ENCODE measurements around the gene APBB2. TPM values are rescaled to one million over a fixed set of nuclear protein-coding genes. Genes with fewer than 3 reads are reported as not detected.

The APBB2 gene
- total and polyA plus RNA-seq, 4 donors, result 4.8 to 31.5 (median 11.2) TPM

GRCh38 chr4:40874331-40874730 is 340.0 kb downstream of the APBB2 start:
- Histone ChIP-seq H3K36me3 (ENCODE audit: control insufficient read depth in 4 of 4, insufficient read depth in 3 of 4, low read depth in 1 of 4, low read length in 3 of 4) (peaks cover 0 to 5% (median 2%) of the 10 kb centered on the region in 4 donors), H3K27ac (ENCODE audit: low read depth in 1 of 2, low read length in 2 of 2) (no peak overlapping the region), H3K4me3 (ENCODE audit: low read depth in 1 of 3, low read length in 3 of 3) (no peak overlapping the region), H3K9ac (ENCODE audit: low read depth in 1 of 2, low read length in 2 of 2) (no peak overlapping the region), H3K4me1 (ENCODE audit: control insufficient read depth in 4 of 4, insufficient read depth in 4 of 4, low read length in 3 of 4) (peaks cover 0 to 3% (median 0%) of the 10 kb centered on the region in 4 donors), H3K9me3 (ENCODE audit: control insufficient read depth in 4 of 4, low read length in 3 of 4) (no peaks in the 10 kb centered on the region), H3K27me3 (ENCODE audit: control insufficient read depth in 4 of 4, insufficient read depth in 4 of 4, low read length in 3 of 4) (no peaks in the 10 kb centered on the region)
- no peak for DNase-seq (ENCODE audit: low spot score)
- 92% methylated on average over 7 of the region's 7 CpGs for WGBS
- TF ChIP-seq RAD21 (IDR thresholded peaks at IDR 0.05), result no peak
- no peak for TF ChIP-seq NR2F2 (IDR thresholded peaks at IDR 0.05)
- TF ChIP-seq SP1 (IDR thresholded peaks at IDR 0.05), result no peak

DNA sequence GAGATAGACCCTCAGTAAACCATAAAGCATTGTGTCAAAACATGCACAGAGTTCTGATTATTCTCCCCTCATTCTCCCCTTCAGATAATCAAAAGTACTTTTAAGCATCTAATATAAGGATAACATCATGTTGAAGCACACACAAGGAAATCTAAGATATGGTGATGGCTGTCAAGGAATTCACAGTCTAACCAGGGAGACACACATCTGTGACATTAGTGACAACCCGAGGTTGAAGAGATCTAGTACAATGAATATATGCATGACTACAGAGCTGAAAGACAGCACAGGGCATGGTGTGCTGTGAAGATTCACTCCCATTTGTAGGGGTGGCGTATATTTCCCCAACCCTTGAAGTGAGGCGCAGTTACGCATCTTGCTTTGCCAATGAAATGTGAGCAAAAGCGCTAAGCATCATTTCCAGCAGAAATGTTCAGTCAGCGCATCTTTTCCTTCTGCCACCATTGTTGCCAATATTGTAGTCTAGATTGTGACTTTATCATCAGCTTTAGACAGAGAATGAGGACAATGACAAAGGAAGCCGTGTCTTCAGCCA is 342.6 kb downstream of the APBB2 start:
- Histone ChIP-seq H3K36me3 (ENCODE audit: control insufficient read depth in 4 of 4, insufficient read depth in 3 of 4, low read depth in 1 of 4, low read length in 3 of 4) (peaks cover 0 to 3% (median 2%) of the 10 kb centered on the region in 4 donors), H3K4me1 (ENCODE audit: control insufficient read depth in 4 of 4, insufficient read depth in 4 of 4, low read length in 3 of 4) (no peaks in the 10 kb centered on the region), H3K9ac (ENCODE audit: low read depth in 1 of 2, low read length in 2 of 2) (no peak overlapping the region), H3K9me3 (ENCODE audit: control insufficient read depth in 4 of 4, low read length in 3 of 4) (no peaks in the 10 kb centered on the region), H3K27me3 (ENCODE audit: control insufficient read depth in 4 of 4, insufficient read depth in 4 of 4, low read length in 3 of 4) (no peaks in the 10 kb centered on the region), H3K27ac (ENCODE audit: low read depth in 1 of 2, low read length in 2 of 2) (no peak overlapping the region), H3K4me3 (ENCODE audit: low read depth in 1 of 3, low read length in 3 of 3) (no peak overlapping the region)
- 97% methylated on average over 7 of the region's 7 CpGs for WGBS
- no peak for TF ChIP-seq HNF4A (conservative IDR thresholded peaks at IDR 0.05)
- no peak for TF ChIP-seq FOXA1 (IDR thresholded peaks at IDR 0.05)
- no peak for TF ChIP-seq CTCF (IDR thresholded peaks at IDR 0.05; ENCODE audit: low read depth, low read length, missing input control)
- no peak for TF ChIP-seq JUND (IDR thresholded peaks at IDR 0.05)
- TF ChIP-seq YY1 (IDR thresholded peaks at IDR 0.05), result no peak
- no peak for TF ChIP-seq MAX (IDR thresholded peaks at IDR 0.05)
- no peak for TF ChIP-seq GABPA (IDR thresholded peaks at IDR 0.05 in 1 of 2, conservative IDR thresholded peaks at IDR 0.05 in 1 of 2)
- TF ChIP-seq ATF3 (IDR thresholded peaks at IDR 0.05), result no peak
- TF ChIP-seq, protein P1, sequence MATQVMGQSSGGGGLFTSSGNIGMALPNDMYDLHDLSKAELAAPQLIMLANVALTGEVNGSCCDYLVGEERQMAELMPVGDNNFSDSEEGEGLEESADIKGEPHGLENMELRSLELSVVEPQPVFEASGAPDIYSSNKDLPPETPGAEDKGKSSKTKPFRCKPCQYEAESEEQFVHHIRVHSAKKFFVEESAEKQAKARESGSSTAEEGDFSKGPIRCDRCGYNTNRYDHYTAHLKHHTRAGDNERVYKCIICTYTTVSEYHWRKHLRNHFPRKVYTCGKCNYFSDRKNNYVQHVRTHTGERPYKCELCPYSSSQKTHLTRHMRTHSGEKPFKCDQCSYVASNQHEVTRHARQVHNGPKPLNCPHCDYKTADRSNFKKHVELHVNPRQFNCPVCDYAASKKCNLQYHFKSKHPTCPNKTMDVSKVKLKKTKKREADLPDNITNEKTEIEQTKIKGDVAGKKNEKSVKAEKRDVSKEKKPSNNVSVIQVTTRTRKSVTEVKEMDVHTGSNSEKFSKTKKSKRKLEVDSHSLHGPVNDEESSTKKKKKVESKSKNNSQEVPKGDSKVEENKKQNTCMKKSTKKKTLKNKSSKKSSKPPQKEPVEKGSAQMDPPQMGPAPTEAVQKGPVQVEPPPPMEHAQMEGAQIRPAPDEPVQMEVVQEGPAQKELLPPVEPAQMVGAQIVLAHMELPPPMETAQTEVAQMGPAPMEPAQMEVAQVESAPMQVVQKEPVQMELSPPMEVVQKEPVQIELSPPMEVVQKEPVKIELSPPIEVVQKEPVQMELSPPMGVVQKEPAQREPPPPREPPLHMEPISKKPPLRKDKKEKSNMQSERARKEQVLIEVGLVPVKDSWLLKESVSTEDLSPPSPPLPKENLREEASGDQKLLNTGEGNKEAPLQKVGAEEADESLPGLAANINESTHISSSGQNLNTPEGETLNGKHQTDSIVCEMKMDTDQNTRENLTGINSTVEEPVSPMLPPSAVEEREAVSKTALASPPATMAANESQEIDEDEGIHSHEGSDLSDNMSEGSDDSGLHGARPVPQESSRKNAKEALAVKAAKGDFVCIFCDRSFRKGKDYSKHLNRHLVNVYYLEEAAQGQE (IDR thresholded peaks at IDR 0.05), result no peak
- TF ChIP-seq HNF4G (IDR thresholded peaks at IDR 0.05), result no peak
- no peak for TF ChIP-seq SP1 (IDR thresholded peaks at IDR 0.05)
- no peak for TF ChIP-seq RAD21 (IDR thresholded peaks at IDR 0.05)
- no peak for TF ChIP-seq TAF1 (conservative IDR thresholded peaks at IDR 0.05)
- TF ChIP-seq FOXA2 (IDR thresholded peaks at IDR 0.05), result no peak
- no peak for TF ChIP-seq ZBTB33 (IDR thresholded peaks at IDR 0.05)
- no peak for TF ChIP-seq NR2F2 (IDR thresholded peaks at IDR 0.05)
- TF ChIP-seq EGR1 (IDR thresholded peaks at IDR 0.05; ENCODE audit: low read depth in 2 of 2), result no peak
- TF ChIP-seq RXRA (IDR thresholded peaks at IDR 0.05), result no peak
- DNase-seq (ENCODE audit: low spot score), result no peak

Measured in liver (tissue), 9 donors.